HepG2 (cell line): ENCODE data around the gene KRTAP2-3. TPM values are rescaled to one million over a fixed set of nuclear protein-coding genes. Genes with fewer than 3 reads are reported as not detected.
A peak's percentile ranks its signal among the peaks of the same experiment; 100 is the strongest.

Experiments
- CCAR2 ChIP-seq: fragments of 200-400 bp; formaldehyde crosslinking; optimal IDR thresholded peaks from 2 replicates; pipeline ENCODE3; 2018; ENCODE audit warnings: low read depth, mild to moderate bottlenecking, low read length, moderate library complexity
- HOXA5 ChIP-seq: sonication (generic); formaldehyde crosslinking; IDR thresholded peaks from 2 replicates; pipeline ENCODE4 v1.4.0; 2020; ENCODE audit warnings: missing genetic modification reagents
- KAT8 ChIP-seq: IDR thresholded peaks from 2 replicates; pipeline ENCODE4 v1.6.1; 2016; ENCODE audit warnings: missing genetic modification reagents, missing compliant biosample characterization
- KLF16 ChIP-seq, 2 experiments: sonication (generic) in 1 of 2; formaldehyde crosslinking in 1 of 2; IDR thresholded peaks; 2 replicates each; pipeline versions ENCODE4 v1.6.1 to v1.8.0; 2016 to 2023; ENCODE audit warnings: missing genetic modification reagents in 2 of 2, missing compliant biosample characterization in 1 of 2
- LCORL ChIP-seq, 2 experiments: fragments of 450-650 bp in 1 of 2; sonication (generic) in 1 of 2; formaldehyde crosslinking in 1 of 2; IDR thresholded peaks; 2 replicates each; pipeline versions ENCODE4 v1.5.0 to v1.6.1; 2017 to 2020; ENCODE audit warnings: antibody characterized with exemption in 1 of 2, missing genetic modification reagents in 1 of 2
- NKX3-1 ChIP-seq: sonication (generic); formaldehyde crosslinking; IDR thresholded peaks from 2 replicates; pipeline ENCODE4 v1.5.0; 2020; ENCODE audit warnings: missing genetic modification reagents
- NRL ChIP-seq: sonication (generic); formaldehyde crosslinking; IDR thresholded peaks from 2 replicates; pipeline ENCODE4 v1.5.0; 2020; ENCODE audit warnings: missing genetic modification reagents, mild to moderate bottlenecking, moderate library complexity, borderline replicate concordance
- TAF1 ChIP-seq: sonication (generic); formaldehyde crosslinking; IDR thresholded peaks from 2 replicates; pipeline ENCODE4 v1.4.0; 2020; ENCODE audit warnings: missing genetic modification reagents
- ZNF17 ChIP-seq: sonication (generic); formaldehyde crosslinking; IDR thresholded peaks from 2 replicates; pipeline ENCODE4 v1.5.0; 2020; ENCODE audit warnings: mild to moderate bottlenecking, missing genetic modification reagents
- ZNF317 ChIP-seq: sonication (generic); formaldehyde crosslinking; IDR thresholded peaks from 2 replicates; pipeline ENCODE4 v1.5.0; 2020; ENCODE audit warnings: mild to moderate bottlenecking, missing genetic modification reagents
- ZNF503 ChIP-seq: sonication (generic); formaldehyde crosslinking; IDR thresholded peaks from 2 replicates; pipeline ENCODE4 v1.4.0; 2020; ENCODE audit warnings: missing genetic modification reagents
- ZNF562 ChIP-seq: sonication (generic); formaldehyde crosslinking; IDR thresholded peaks from 2 replicates; pipeline ENCODE4 v1.8.0; 2022; ENCODE audit warnings: missing genetic modification reagents, borderline replicate concordance
- ZNF775 ChIP-seq: sonication (generic); formaldehyde crosslinking; IDR thresholded peaks from 2 replicates; pipeline ENCODE4 v1.4.0; 2020; ENCODE audit warnings: missing genetic modification reagents, mild to moderate bottlenecking, moderate library complexity, borderline replicate concordance
- ZNF782 ChIP-seq: sonication (generic); formaldehyde crosslinking; IDR thresholded peaks from 2 replicates; pipeline ENCODE4 v1.4.0; 2020; ENCODE audit warnings: missing genetic modification reagents, mild to moderate bottlenecking, borderline replicate concordance
- ZNF839 ChIP-seq: sonication (generic); formaldehyde crosslinking; IDR thresholded peaks from 2 replicates; pipeline ENCODE4 v1.4.0; 2020; ENCODE audit warnings: missing genetic modification reagents, mild to moderate bottlenecking, borderline replicate concordance
- polyA plus RNA-seq, 8 experiments: library from polyadenylated mRNA; depleted of rRNA in 3 of 8; stranded (reverse) in 7 of 8; unstranded in 1 of 8; fragments of >200 nt; fragmentation: Illumina TruSeq in 4 of 8; extraction: Trizol in 4 of 8; gene quantifications; 2 replicates each; pipeline versions ENCODE4 v1.2.1 to v1.2.3, GENCODE V29; 2011 to 2016; ENCODE audit warnings: low read depth in 4 of 8, missing spikeins in 1 of 8, mixed read lengths in 1 of 8; ENCODE audit not compliant: insufficient read depth in 1 of 8
- total RNA-seq, 5 experiments: library from RNA; depleted of rRNA; stranded (reverse); fragments of >200 nt; fragmentation: Illumina TruSeq; extraction: Trizol; gene quantifications; 2 replicates each; pipeline ENCODE4 v1.2.3, GENCODE V29; 2016; ENCODE audit warnings: low read depth in 1 of 5
- TF ChIP-seq, protein P1 (sequence below): sonication (generic); formaldehyde crosslinking; conservative IDR thresholded peaks from 2 replicates; pipeline ENCODE4 v1.4.0; 2020; ENCODE audit warnings: mild to moderate bottlenecking, missing genetic modification reagents, moderate library complexity
- TF ChIP-seq, protein P2 (sequence below): IDR thresholded peaks from 2 replicates; pipeline ENCODE4 v1.6.1; 2012; ENCODE audit warnings: low read length, improper control_type of control experiment
- TF ChIP-seq, protein P3 (sequence below): sonication (generic); formaldehyde crosslinking; IDR thresholded peaks from 2 replicates; pipeline ENCODE4 v1.5.1; 2020; ENCODE audit warnings: missing genetic modification reagents, mild to moderate bottlenecking, borderline replicate concordance

Gene KRTAP2-3
- total and polyA plus RNA-seq, 2 of the 13 experiments (the other 11 are each of a cell fraction or from before 2014, with no cell fraction given): 0.25 TPM; not detected in 1

DNA sequence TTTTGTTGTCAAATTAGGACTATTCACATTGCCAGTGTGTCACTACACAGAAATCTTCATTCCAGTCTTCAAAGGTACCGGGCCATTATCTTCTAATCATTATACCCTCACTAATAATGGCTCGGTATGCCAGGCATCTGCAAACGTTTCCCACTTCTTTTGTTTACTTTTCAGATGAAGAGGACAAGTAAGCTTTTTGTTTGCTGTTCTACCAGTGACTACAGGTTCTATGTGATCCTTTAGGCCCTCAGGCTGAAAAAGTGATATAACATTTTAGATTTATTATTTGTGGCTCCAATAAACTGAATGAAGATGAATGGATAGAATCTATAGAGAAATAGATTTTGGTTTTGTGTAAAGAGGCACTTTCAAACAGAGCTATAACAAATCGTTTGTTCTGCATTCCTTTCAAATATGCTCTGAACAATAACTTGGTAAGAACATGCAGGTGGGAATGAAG lies 50.6 kb downstream of the KRTAP2-3 start (continued):
- TF ChIP-seq, protein P1, sequence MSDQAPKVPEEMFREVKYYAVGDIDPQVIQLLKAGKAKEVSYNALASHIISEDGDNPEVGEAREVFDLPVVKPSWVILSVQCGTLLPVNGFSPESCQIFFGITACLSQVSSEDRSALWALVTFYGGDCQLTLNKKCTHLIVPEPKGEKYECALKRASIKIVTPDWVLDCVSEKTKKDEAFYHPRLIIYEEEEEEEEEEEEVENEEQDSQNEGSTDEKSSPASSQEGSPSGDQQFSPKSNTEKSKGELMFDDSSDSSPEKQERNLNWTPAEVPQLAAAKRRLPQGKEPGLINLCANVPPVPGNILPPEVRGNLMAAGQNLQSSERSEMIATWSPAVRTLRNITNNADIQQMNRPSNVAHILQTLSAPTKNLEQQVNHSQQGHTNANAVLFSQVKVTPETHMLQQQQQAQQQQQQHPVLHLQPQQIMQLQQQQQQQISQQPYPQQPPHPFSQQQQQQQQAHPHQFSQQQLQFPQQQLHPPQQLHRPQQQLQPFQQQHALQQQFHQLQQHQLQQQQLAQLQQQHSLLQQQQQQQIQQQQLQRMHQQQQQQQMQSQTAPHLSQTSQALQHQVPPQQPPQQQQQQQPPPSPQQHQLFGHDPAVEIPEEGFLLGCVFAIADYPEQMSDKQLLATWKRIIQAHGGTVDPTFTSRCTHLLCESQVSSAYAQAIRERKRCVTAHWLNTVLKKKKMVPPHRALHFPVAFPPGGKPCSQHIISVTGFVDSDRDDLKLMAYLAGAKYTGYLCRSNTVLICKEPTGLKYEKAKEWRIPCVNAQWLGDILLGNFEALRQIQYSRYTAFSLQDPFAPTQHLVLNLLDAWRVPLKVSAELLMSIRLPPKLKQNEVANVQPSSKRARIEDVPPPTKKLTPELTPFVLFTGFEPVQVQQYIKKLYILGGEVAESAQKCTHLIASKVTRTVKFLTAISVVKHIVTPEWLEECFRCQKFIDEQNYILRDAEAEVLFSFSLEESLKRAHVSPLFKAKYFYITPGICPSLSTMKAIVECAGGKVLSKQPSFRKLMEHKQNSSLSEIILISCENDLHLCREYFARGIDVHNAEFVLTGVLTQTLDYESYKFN (CRISPR knock-in tag): peak; percentile 89
- TF ChIP-seq LCORL (IDR thresholded peaks at IDR 0.05) (no peak), LCORL (CRISPR knock-in tag; IDR thresholded peaks at IDR 0.05) (peak; percentile 66; the same call in 1 of the 2 replicates), NRL (CRISPR knock-in tag) (no peak), CCAR2 (no peak), ZNF782 (no peak), ZNF562 (CRISPR knock-in tag) (no peak), ZNF775 (CRISPR knock-in tag) (no peak), HOXA5 (CRISPR knock-in tag) (0 out of 2 replicates have a peak, but pooled peaks have one; percentile 25), ZNF503 (CRISPR knock-in tag) (peak; percentile 97), NKX3-1 (CRISPR knock-in tag) (peak; percentile 84), ZNF17 (CRISPR knock-in tag) (no peak), KLF16 (CRISPR knock-in tag; IDR thresholded peaks at IDR 0.05) (peak in 1 of 2 experiments; percentile 66; a peak in 2 of 4 replicates), KAT8 (peak; percentile 63), ZNF317 (CRISPR knock-in tag) (0 out of 2 replicates have a peak, but pooled peaks have one; percentile 25), TAF1 (CRISPR knock-in tag) (no peak), ZNF839 (CRISPR knock-in tag) (no peak)
- TF ChIP-seq, protein P2, sequence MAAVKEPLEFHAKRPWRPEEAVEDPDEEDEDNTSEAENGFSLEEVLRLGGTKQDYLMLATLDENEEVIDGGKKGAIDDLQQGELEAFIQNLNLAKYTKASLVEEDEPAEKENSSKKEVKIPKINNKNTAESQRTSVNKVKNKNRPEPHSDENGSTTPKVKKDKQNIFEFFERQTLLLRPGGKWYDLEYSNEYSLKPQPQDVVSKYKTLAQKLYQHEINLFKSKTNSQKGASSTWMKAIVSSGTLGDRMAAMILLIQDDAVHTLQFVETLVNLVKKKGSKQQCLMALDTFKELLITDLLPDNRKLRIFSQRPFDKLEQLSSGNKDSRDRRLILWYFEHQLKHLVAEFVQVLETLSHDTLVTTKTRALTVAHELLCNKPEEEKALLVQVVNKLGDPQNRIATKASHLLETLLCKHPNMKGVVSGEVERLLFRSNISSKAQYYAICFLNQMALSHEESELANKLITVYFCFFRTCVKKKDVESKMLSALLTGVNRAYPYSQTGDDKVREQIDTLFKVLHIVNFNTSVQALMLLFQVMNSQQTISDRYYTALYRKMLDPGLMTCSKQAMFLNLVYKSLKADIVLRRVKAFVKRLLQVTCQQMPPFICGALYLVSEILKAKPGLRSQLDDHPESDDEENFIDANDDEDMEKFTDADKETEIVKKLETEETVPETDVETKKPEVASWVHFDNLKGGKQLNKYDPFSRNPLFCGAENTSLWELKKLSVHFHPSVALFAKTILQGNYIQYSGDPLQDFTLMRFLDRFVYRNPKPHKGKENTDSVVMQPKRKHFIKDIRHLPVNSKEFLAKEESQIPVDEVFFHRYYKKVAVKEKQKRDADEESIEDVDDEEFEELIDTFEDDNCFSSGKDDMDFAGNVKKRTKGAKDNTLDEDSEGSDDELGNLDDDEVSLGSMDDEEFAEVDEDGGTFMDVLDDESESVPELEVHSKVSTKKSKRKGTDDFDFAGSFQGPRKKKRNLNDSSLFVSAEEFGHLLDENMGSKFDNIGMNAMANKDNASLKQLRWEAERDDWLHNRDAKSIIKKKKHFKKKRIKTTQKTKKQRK: no peak
- TF ChIP-seq, protein P3, sequence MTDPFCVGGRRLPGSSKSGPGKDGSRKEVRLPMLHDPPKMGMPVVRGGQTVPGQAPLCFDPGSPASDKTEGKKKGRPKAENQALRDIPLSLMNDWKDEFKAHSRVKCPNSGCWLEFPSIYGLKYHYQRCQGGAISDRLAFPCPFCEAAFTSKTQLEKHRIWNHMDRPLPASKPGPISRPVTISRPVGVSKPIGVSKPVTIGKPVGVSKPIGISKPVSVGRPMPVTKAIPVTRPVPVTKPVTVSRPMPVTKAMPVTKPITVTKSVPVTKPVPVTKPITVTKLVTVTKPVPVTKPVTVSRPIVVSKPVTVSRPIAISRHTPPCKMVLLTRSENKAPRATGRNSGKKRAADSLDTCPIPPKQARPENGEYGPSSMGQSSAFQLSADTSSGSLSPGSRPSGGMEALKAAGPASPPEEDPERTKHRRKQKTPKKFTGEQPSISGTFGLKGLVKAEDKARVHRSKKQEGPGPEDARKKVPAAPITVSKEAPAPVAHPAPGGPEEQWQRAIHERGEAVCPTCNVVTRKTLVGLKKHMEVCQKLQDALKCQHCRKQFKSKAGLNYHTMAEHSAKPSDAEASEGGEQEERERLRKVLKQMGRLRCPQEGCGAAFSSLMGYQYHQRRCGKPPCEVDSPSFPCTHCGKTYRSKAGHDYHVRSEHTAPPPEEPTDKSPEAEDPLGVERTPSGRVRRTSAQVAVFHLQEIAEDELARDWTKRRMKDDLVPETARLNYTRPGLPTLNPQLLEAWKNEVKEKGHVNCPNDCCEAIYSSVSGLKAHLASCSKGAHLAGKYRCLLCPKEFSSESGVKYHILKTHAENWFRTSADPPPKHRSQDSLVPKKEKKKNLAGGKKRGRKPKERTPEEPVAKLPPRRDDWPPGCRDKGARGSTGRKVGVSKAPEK (CRISPR knock-in tag): no peak
